Measurements from ENCODE around the gene TP53BP1.

TP53BP1 gene

DNA sequence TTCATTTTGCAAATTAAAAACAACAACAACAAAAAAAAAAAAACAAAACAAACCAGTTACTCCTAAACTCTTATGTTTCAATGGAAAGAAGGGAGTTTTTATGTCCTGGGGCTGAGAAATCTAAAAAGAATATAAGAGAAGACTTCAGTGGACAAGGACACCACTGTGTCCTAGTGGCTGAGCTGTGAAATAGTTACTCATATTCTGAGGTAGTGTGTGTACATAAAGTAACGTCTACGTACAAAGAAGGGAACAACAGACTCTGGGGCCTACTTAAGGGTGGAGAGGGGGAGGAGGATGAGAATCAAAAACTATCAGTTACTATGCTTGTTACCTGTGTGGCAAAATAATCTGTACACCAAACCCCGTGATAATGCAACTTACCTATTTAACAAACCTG lies 6.0 kb upstream of the TP53BP1 start:
- Histone ChIP-seq H3K27ac (no peak overlapping the region), H3K36me3 (ENCODE audit: insufficient read depth) (no peaks in the 10 kb centered on the region), H3K4me2 (no peak overlapping the region), H3K4me3 (IDR thresholded peaks at IDR 0.05; ENCODE audit: insufficient read depth, low read depth, low read length) (no peak overlapping the region), H3K27me3 (ENCODE audit: insufficient read depth, low read depth) (no peaks in the 10 kb centered on the region), H3K79me2 (ENCODE audit: insufficient read depth, low read depth) (no peaks in the 10 kb centered on the region), H3K9ac (no peak overlapping the region), H3K4me1 (ENCODE audit: low read depth, poor library complexity, severe bottlenecking) (peaks cover 2% of the 10 kb centered on the region), H2AFZ (ENCODE audit: low read depth) (no peak overlapping the region), H4K20me1 (ENCODE audit: insufficient read depth) (no peaks in the 10 kb centered on the region)
- TF ChIP-seq, protein P1, sequence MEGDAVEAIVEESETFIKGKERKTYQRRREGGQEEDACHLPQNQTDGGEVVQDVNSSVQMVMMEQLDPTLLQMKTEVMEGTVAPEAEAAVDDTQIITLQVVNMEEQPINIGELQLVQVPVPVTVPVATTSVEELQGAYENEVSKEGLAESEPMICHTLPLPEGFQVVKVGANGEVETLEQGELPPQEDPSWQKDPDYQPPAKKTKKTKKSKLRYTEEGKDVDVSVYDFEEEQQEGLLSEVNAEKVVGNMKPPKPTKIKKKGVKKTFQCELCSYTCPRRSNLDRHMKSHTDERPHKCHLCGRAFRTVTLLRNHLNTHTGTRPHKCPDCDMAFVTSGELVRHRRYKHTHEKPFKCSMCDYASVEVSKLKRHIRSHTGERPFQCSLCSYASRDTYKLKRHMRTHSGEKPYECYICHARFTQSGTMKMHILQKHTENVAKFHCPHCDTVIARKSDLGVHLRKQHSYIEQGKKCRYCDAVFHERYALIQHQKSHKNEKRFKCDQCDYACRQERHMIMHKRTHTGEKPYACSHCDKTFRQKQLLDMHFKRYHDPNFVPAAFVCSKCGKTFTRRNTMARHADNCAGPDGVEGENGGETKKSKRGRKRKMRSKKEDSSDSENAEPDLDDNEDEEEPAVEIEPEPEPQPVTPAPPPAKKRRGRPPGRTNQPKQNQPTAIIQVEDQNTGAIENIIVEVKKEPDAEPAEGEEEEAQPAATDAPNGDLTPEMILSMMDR (conservative IDR thresholded peaks at IDR 0.05; ENCODE audit: low read depth, low read length): no peak

DNA sequence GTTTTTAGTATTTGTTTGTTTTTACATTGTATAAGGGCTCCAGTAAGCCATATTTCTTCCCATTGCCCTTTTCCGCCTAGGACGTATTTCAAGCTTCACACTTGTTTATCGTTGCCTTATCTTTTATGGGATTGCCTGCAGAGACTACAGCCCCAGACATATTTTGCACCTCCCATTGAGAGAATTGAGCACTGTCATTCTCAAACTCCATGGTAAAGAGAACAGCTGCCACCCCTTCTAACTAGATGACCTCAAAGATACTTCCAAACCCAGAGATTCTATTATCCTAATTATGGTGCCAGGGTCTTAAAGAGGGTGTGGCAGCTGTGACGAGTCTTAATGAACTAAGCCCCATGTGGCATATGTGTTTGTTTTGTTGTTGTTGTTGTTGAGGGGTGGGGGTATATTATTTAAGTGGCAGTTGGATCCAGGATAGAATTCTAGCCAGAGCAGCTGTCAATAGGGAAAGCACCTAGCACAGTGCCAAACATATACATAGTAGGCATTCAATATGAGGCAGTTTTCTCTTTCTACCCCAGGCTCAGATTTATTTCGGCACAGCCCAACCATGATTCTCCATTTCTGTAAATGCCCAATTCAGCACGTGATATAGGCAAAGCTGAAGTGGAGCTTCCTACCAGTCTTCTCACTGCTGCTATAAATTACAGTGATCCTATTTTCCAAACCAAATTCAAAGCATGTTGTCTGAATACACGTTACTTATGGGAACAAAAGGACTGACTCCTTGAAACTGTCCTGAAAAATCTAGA lies 932 bp upstream of the TP53BP1 start:
- peaks cover 6% of the 10 kb centered on the region; the same call in 1 of the 2 replicates for H3K36me3 ChIP-seq (ENCODE audit: insufficient read depth)
- H3K9ac ChIP-seq: 0 out of 2 replicates have a peak overlapping the region, but pooled peaks have one; percentile 23
- no peak overlapping the region for H3K4me3 ChIP-seq (IDR thresholded peaks at IDR 0.05; ENCODE audit: insufficient read depth, low read depth, low read length)
- no peaks in the 10 kb centered on the region for H4K20me1 ChIP-seq (ENCODE audit: insufficient read depth)
- no peaks in the 10 kb centered on the region for H3K79me2 ChIP-seq (ENCODE audit: insufficient read depth, low read depth)
- peak overlapping the region; percentile 29; the same call in 1 of the 2 replicates for H3K27ac ChIP-seq
- peak overlapping the region; percentile 97 for H2AFZ ChIP-seq (ENCODE audit: low read depth)
- H3K4me2 ChIP-seq: peak overlapping the region; percentile 89
- H3K27me3 ChIP-seq (ENCODE audit: insufficient read depth, low read depth): no peaks in the 10 kb centered on the region
- TF ChIP-seq, protein P1 (conservative IDR thresholded peaks at IDR 0.05; ENCODE audit: low read depth, low read length): no peak
- peaks cover 18% of the 10 kb centered on the region for H3K4me1 ChIP-seq (ENCODE audit: low read depth, poor library complexity, severe bottlenecking)

DNA sequence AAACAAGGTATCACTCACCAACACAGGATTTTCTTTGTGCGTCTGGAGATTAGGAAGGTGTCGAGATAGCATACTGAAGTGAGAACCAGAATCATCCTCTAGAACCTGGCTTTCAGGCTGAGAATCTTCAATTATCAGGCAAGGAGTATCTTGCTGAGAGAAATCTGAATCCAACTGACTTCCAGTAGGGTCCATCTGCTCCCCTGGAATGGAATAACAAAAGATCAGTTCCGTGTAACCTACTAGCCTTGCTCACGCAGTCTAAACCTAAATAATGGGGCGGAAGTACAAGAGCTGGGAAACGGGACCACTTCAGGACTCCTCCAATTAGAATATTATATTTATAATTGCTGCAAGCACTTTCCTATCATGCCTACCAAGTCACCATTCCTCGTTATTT lies 690 bp downstream of the TP53BP1 start:
- no peak overlapping the region; the same call in 1 of the 2 replicates for H3K27ac ChIP-seq
- peaks cover 19% of the 10 kb centered on the region for H3K4me1 ChIP-seq (ENCODE audit: low read depth, poor library complexity, severe bottlenecking)

DNA sequence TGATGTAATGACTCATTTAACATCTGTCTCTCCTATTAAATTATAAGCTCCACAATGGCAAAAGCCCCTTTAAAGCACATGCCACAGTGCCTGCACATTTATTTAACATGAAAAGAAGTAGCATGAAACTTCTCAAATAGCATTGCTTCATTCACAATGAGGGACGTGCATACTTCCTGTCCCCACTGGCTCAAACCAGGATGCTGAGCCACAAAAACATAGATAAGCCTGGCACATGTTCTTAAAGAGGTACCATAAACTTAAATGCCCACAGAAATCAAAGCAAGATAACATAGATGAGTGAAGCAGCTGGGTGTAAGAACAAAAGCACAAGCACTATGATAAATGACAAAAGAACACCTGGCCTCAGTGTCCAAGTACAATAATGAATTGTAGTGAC lies 3.8 kb downstream of the TP53BP1 start:
- Histone ChIP-seq H3K4me2 (no peak overlapping the region), H3K4me3 (IDR thresholded peaks at IDR 0.05; ENCODE audit: insufficient read depth, low read depth, low read length) (no peak overlapping the region), H2AFZ (ENCODE audit: low read depth) (no peak overlapping the region), H3K36me3 (ENCODE audit: insufficient read depth) (peaks cover 6% of the 10 kb centered on the region; the same call in 1 of the 2 replicates), H3K79me2 (ENCODE audit: insufficient read depth, low read depth) (no peaks in the 10 kb centered on the region), H3K27me3 (ENCODE audit: insufficient read depth, low read depth) (no peaks in the 10 kb centered on the region), H3K9ac (no peak overlapping the region), H3K4me1 (ENCODE audit: low read depth, poor library complexity, severe bottlenecking) (peaks cover 19% of the 10 kb centered on the region), H3K27ac (no peak overlapping the region), H4K20me1 (ENCODE audit: insufficient read depth) (no peaks in the 10 kb centered on the region)
- TF ChIP-seq, protein P1 (conservative IDR thresholded peaks at IDR 0.05; ENCODE audit: low read depth, low read length): no peak

More for the DNA sequence above, 690 bp downstream of the TP53BP1 start:
- Histone ChIP-seq H3K9ac (peak overlapping the region; percentile 64), H4K20me1 (ENCODE audit: insufficient read depth) (no peaks in the 10 kb centered on the region), H3K36me3 (ENCODE audit: insufficient read depth) (peaks cover 6% of the 10 kb centered on the region; the same call in 1 of the 2 replicates), H3K27me3 (ENCODE audit: insufficient read depth, low read depth) (no peaks in the 10 kb centered on the region), H3K4me3 (IDR thresholded peaks at IDR 0.05; ENCODE audit: insufficient read depth, low read depth, low read length) (peak overlapping the region; percentile 24), H2AFZ (ENCODE audit: low read depth) (peak overlapping the region; percentile 97), H3K4me2 (peak overlapping the region; percentile 62), H3K79me2 (ENCODE audit: insufficient read depth, low read depth) (no peaks in the 10 kb centered on the region)
- TF ChIP-seq, protein P1 (conservative IDR thresholded peaks at IDR 0.05; ENCODE audit: low read depth, low read length): no peak
